Adrenal gland (tissue), 12 donors: ENCODE measurements around the gene DDX41. TPM values are rescaled to one million over a fixed set of nuclear protein-coding genes. Genes with fewer than 3 reads are reported as not detected.
"Not testable (repeated sequence)": the region's sequence is repeated elsewhere in the genome, so short reads cannot be mapped to it uniquely, and the experiment has no call there.

ENCODE experiments used
- DNase-seq, 7 donors: peaks; one replicate each; pipeline ENCODE4 v3.0.0-alpha.2; 2019 to 2020
- H3K27ac ChIP-seq, 5 donors: fragments of 200-600 bp; sonication (generic) in 4 of 5; 1 replicate in 3 of 5; 2 replicates in 2 of 5; pipeline versions ENCODE4 v1.5.1 to v1.8.0; 2016 to 2020; ENCODE audit warnings: mild to moderate bottlenecking in 1 of 5
- H3K27me3 ChIP-seq: fragments of 200-600 bp; 2 replicates; pipeline ENCODE4 v1.8.0; 2021
- H3K36me3 ChIP-seq, 2 donors: fragments of 200-600 bp; replicated peaks in 1 of 2; 1 replicate in 1 of 2; 2 replicates in 1 of 2; pipeline versions ENCODE4 v1.5.1 to v1.8.0; 2018 to 2022
- H3K4me1 ChIP-seq, 2 donors: fragments of 200-600 bp; replicated peaks in 1 of 2; 1 replicate in 1 of 2; 2 replicates in 1 of 2; pipeline versions ENCODE4 v1.5.1 to v1.8.0; 2018 to 2021
- H3K4me3 ChIP-seq, 4 donors: fragments of 200-600 bp; sonication (generic) in 3 of 4; one replicate each; pipeline ENCODE4 v1.5.1; 2016 to 2018
- H3K9me3 ChIP-seq, 3 donors: fragments of 200-600 bp; sonication (generic) in 1 of 3; replicated peaks in 1 of 3; 1 replicate in 2 of 3; 2 replicates in 1 of 3; pipeline versions ENCODE4 v1.5.1 to v1.8.0; 2016 to 2021
- POLR2A ChIP-seq, 2 donors: fragments of 450-650 bp; IDR thresholded peaks; one replicate each; pipeline ENCODE4 v1.6.1; 2017; ENCODE audit warnings: antibody characterized with exemption in 2 of 2, mild to moderate bottlenecking in 2 of 2, moderate library complexity in 1 of 2
- WGBS, 4 donors: extraction: QIAGEN DNeasy Blood & Tissue Kit in 2 of 4; methylation state at CpG; one replicate each; pipeline versions ENCODE4 v1.1.5 to v1.1.7; 2013 to 2017; 5-methylcytosine and 5-hydroxymethylcytosine counted together
- intact Hi-C, 2 donors: fragments of 100-400 bp; cut with DNase I; formaldehyde crosslinking; loops; one replicate each; pipeline versions ENCODE4 v1.14.1 to v1.15.0; 2022 to 2023
- polyA plus RNA-seq, 3 donors: library from polyadenylated mRNA; stranded (reverse); fragments of 200-250 nt in 2 of 3; fragments of 350-450 nt in 1 of 3; fragmentation: Illumina TruSeq in 1 of 3; extraction: RNeasy Lipid Tissue Mini Kit (QIAGEN cat#74804) in 1 of 3; gene quantifications; one replicate each; pipeline ENCODE4 v1.2.3, GENCODE V29; 2013 to 2014
- total RNA-seq, 9 donors: library from RNA; depleted of rRNA in 4 of 9; stranded (reverse); fragments of >200 nt in 4 of 9; fragments of 120-200 nt in 1 of 9; fragmentation: NEBNext Ultra II Directional in 1 of 9; extraction: Animal tissue kit (Norgen Biotek cat#: 25700) in 1 of 9; gene quantifications; one replicate each; pipeline versions ENCODE4 v1.1.0 to v1.2.4, GENCODE V29; 2013 to 2023
- TF ChIP-seq, protein P1 (sequence below), 6 experiments: fragments of 450-650 bp in 4 of 6; fragments of 200-600 bp in 2 of 6; sonication (generic) in 1 of 6; IDR thresholded peaks; 1 replicate in 5 of 6; 2 replicates in 1 of 6; pipeline versions ENCODE4 v1.5.1 to v1.8.0; 2016 to 2021; ENCODE audit warnings: antibody characterized with exemption in 6 of 6, mild to moderate bottlenecking in 2 of 6, moderate library complexity in 1 of 6
- donor health status: healthy with polysubstance abuse.
- donor health status: Bipolar disorder and iron deficiency.
- donor health status: DM: yes; HTN: yes; CAD: no.
- donor health status: DM: no; HTN: no; CAD: no.
- donor health status: DM: no; HTN: no; CAD: no.
- donor health status: DM: yes; HTN: yes; CAD: no.

DDX41 gene
- total and polyA plus RNA-seq, 12 donors: 47.0 to 180 (median 116) TPM

DNA sequence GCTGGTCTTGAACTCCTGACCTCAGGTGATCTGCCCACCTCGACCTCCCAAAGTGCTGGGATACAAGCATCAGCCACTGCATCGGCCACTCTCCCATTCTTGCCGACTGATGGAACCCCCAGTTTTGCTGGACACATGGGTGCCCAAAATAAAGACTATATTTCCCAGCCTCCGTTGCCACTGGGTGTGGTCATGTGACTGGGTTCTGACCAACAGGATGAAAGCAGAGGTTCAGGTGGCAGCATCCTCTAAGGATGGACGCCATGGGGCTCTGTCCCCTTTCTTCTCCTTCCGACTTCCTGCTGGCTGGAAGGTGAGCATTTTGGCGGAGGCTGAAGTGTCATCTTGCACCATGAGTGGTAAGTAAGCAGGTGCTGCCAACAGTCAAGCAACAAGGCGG lies 29.6 kb downstream of the DDX41 start:
- WGBS, 4 donors: 86 to 94% (median 92%) methylated on average over 8 of the region's 8 CpGs
- no peak for DNase-seq
- peaks cover 0 to 36% of the 10 kb centered on the region in 2 donors for H3K36me3 ChIP-seq
- H3K4me1 ChIP-seq: no peaks in the 10 kb centered on the region
- intact Hi-C loops: no loop called here
- no peak overlapping the region for H3K4me3 ChIP-seq
- no peak overlapping the region for H3K27ac ChIP-seq
- H3K9me3 ChIP-seq: no peaks in the 10 kb centered on the region
- TF ChIP-seq POLR2A (IDR thresholded peaks at IDR 0.05): no peak
- TF ChIP-seq, protein P1, sequence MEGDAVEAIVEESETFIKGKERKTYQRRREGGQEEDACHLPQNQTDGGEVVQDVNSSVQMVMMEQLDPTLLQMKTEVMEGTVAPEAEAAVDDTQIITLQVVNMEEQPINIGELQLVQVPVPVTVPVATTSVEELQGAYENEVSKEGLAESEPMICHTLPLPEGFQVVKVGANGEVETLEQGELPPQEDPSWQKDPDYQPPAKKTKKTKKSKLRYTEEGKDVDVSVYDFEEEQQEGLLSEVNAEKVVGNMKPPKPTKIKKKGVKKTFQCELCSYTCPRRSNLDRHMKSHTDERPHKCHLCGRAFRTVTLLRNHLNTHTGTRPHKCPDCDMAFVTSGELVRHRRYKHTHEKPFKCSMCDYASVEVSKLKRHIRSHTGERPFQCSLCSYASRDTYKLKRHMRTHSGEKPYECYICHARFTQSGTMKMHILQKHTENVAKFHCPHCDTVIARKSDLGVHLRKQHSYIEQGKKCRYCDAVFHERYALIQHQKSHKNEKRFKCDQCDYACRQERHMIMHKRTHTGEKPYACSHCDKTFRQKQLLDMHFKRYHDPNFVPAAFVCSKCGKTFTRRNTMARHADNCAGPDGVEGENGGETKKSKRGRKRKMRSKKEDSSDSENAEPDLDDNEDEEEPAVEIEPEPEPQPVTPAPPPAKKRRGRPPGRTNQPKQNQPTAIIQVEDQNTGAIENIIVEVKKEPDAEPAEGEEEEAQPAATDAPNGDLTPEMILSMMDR (IDR thresholded peaks at IDR 0.05): no peak
- H3K27me3 ChIP-seq: no peaks in the 10 kb centered on the region

DNA sequence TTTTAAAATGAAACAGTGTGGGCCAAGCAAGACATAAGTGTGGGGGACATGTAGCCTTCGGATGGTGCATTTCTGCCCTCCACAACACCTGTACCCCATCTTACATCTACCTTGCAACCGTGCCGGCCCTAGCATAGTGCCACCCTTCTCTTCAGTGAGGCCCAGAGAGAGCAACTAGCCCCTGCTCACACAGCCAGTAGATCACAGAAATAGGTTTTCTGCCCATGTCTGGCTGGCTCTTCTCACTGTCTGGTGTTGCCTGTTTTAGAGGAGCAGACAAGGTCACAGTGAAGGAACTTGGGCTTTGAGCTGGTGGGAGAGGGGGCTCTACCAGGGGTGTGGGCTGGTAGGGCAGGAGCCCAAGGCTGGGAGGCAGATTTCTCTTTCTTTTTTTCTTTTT lies 30.5 kb downstream of the DDX41 start:
- H3K27ac ChIP-seq: no peak overlapping the region
- intact Hi-C loops: no loop called here
- TF ChIP-seq POLR2A (IDR thresholded peaks at IDR 0.05): no peak
- TF ChIP-seq, protein P1 (IDR thresholded peaks at IDR 0.05): no peak
- no peaks in the 10 kb centered on the region for H3K4me1 ChIP-seq
- no peaks in the 10 kb centered on the region for H3K9me3 ChIP-seq
- peaks cover 0 to 27% of the 10 kb centered on the region in 2 donors for H3K36me3 ChIP-seq
- no peak for DNase-seq
- H3K27me3 ChIP-seq: no peaks in the 10 kb centered on the region
- H3K4me3 ChIP-seq: no peak overlapping the region
- 85 to 96% (median 93%) methylated on average over 3 of the region's 3 CpGs for WGBS, 4 donors

DNA sequence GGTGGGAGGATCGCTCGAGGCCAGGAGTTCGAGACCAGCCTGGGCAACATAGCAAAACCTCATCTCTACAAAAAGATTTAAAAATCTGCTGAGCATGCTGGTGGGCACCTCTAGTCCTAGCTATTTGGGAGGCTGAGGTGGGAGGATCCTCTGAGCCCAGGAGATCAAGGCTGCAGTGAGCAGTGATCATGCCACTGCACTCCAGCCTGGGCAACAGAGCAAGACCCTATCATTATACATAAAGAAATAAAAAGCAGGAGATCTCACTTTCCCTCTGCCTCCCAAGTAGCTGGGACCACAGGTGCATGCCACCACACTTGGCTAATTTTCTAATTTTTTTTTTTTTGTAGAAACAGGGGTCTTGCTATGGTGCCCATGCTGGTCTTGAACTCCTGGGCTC lies 31.0 kb downstream of the DDX41 start:
- intact Hi-C loops, H3K4me3 ChIP-seq, DNase-seq, H3K27ac ChIP-seq, H3K4me1 ChIP-seq, H3K27me3 ChIP-seq, H3K9me3 ChIP-seq: not testable (repeated sequence)
- H3K36me3 ChIP-seq: peaks cover 0 to 27% of the 10 kb centered on the region in 2 donors
- 92 to 100% (median 97%) methylated on average over 1 to 3 of the region's 3 CpGs for WGBS, 4 donors

DNA sequence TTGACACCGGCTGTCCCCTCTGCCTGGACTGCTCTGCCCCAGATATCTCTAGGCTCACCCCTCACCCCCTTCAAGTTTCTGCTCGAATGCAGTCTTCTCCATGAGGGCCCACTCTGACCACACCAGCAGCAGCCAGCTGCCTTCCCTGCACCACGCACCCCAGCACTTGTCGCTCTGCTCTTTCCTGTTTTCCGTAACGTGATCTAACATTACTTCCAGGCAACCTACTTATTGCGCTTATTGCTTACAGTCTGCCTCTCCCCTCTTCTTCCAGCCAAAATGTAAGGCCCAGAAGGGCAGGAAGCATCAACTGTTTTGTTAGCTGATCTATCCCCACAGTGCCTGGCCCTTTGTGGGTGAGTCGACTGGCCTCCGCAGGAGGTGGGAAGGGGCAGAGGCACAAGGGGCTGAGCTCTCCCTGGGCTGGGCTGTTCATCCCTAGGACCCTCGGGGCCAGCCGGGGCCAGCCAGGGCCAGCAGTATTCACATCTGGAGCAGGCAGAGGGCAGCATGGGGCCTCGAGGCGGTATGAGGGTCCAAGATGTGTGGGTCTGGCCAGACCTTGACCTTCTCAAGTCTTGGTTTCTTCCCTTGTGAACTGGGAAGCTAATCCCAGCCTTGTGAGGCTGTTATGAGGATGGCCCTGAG lies 31.7 kb downstream of the DDX41 start:
- H3K27ac ChIP-seq: no peak overlapping the region
- no peak overlapping the region for H3K4me3 ChIP-seq
- H3K9me3 ChIP-seq: no peaks in the 10 kb centered on the region
- no peaks in the 10 kb centered on the region for H3K27me3 ChIP-seq
- no peak for TF ChIP-seq POLR2A (IDR thresholded peaks at IDR 0.05)
- TF ChIP-seq, protein P1 (IDR thresholded peaks at IDR 0.05): no peak
- intact Hi-C loops: no loop called here
- H3K36me3 ChIP-seq: peaks cover 0 to 23% of the 10 kb centered on the region in 2 donors
- DNase-seq: no peak
- 74 to 78% (median 78%) methylated on average over 11 to 13 of the region's 13 CpGs for WGBS, 4 donors
- H3K4me1 ChIP-seq: peaks cover 0 to 3% of the 10 kb centered on the region in 2 donors
